Fibroblast of villous mesenchyme (primary cell): ENCODE results near the gene OR52E8. TPM values are rescaled to one million over a fixed set of nuclear protein-coding genes. Genes with fewer than 3 reads are reported as not detected.

Source experiments
- DNase-seq: peaks from one replicate; pipeline ENCODE4 v3.0.0-alpha.2; 2010; ENCODE audit warnings: low read depth
- H3K4me3 ChIP-seq: 2 replicates; pipeline ENCODE4 v1.5.1; 2011; ENCODE audit warnings: low read depth, mild to moderate bottlenecking, low read length
- total RNA-seq: library from RNA; depleted of rRNA; stranded (reverse); fragments of >200 nt; gene quantifications from 2 replicates; pipeline ENCODE4 v1.2.3, GENCODE V29; 2012
- TF ChIP-seq, protein P1 (sequence below): IDR thresholded peaks from 2 replicates; pipeline ENCODE4 v1.5.1; 2012; ENCODE audit warnings: low read depth, mild to moderate bottlenecking, low read length; ENCODE audit not compliant: insufficient read depth

OR52E8 gene
- total RNA-seq, 1 donor, result not detected

DNA sequence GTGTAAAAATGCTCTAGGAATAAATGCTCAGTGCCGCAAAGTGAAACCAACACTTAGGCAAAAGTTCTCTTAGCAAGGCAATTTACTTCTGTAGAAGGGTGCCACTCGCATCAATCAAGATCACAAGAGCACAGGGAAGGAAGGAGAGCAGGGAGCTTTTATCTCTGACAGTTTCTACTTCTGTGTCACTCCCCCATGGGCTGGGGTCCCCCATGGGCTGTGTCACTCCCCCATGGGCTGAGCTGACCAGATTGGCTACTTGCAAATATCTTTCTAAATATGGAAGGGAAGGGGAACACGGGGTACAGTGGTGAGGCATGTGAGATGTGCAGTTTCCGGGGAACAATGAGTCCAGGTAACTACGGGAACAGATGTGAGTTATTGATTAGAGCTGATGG is 48.4 kb downstream of the OR52E8 start:
- peak; percentile 3 for DNase-seq
- peak overlapping the region; percentile 56 for H3K4me3 ChIP-seq
- TF ChIP-seq, protein P1, sequence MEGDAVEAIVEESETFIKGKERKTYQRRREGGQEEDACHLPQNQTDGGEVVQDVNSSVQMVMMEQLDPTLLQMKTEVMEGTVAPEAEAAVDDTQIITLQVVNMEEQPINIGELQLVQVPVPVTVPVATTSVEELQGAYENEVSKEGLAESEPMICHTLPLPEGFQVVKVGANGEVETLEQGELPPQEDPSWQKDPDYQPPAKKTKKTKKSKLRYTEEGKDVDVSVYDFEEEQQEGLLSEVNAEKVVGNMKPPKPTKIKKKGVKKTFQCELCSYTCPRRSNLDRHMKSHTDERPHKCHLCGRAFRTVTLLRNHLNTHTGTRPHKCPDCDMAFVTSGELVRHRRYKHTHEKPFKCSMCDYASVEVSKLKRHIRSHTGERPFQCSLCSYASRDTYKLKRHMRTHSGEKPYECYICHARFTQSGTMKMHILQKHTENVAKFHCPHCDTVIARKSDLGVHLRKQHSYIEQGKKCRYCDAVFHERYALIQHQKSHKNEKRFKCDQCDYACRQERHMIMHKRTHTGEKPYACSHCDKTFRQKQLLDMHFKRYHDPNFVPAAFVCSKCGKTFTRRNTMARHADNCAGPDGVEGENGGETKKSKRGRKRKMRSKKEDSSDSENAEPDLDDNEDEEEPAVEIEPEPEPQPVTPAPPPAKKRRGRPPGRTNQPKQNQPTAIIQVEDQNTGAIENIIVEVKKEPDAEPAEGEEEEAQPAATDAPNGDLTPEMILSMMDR, result no peak

DNA sequence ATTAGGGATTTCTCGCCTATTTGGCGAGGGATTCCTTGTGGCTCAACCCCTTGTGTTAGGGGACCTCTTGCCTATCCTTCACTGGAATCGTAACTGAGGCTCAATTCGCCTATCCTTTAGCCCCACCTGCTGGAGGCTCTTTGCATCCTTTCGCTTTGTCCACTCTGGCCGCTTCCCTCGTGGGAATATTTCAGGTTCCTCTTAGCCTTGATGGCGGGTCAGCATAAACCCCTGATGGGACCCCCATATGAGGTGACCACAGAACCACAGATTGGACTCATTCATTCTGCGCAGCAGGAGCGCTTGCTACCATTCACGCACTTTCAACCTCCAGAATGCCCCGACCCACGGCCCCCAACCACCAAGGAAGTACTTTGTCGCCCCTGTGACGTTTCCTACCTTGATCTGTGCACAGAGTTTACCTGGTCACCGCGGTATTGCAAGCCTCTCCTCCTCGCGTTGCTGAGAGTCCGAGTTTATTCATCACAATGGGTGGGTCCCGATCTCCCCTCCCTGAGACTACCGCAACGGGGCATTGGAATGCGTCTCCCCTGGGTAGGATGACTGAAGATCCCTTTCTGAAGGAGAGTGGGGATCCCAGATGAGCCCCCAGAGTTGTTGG is 48.9 kb downstream of the OR52E8 start, which contains the start of gene OR52N2:
OR52N2 (plus strand) TSS at position 425 of the 622 bp plus-strand sequence. CDS start 11,412 bp downstream, outside the sequence.
- peak; percentile 71 for DNase-seq
- TF ChIP-seq, protein P1, result peak; percentile 85
- H3K4me3 ChIP-seq, result peak within 1 kb of the TSS; percentile 56

DNA sequence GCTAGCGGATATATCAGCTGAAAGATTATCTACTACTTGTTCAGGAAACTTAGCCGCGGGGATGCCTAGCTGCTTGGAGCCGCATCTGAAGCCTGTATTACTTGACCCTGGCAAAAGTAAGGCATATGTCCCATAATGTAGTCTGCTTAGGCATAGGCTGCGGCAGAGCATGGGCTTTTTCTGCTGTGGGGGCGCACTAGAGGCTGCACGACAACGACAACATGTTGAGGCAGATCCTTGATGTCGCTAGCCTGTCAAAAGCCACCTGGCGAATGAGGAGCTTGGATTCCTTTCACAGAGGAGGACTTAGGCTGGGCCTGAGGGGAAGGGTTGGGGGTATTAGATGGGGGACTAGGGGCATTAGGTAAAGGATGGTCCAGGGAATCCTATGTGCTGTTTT is 49.9 kb downstream of the OR52E8 start:
- no peak overlapping the region for H3K4me3 ChIP-seq
- DNase-seq, result no peak
- TF ChIP-seq, protein P1, result no peak

Other genes with a start within 250 kb of the OR52E8 start
- gene TRIM34, start 232.7 kb downstream of the OR52E8 start, total RNA-seq, result 7.1 and 10.4 TPM in 2 replicates
- gene TRIM5, start 172.6 kb downstream of the OR52E8 start, total RNA-seq, result 31.2 and 65.2 TPM in 2 replicates
- gene TRIM22, start 167.9 kb downstream of the OR52E8 start, total RNA-seq, result 70.9 and 104 TPM in 2 replicates
- not detected in 2 replicates for gene OR56B1, start 121.2 kb downstream of the OR52E8 start, total RNA-seq
- gene OR52N4, start 103.4 kb downstream of the OR52E8 start, total RNA-seq, result not detected in 2 replicates
- under 0.01 TPM in 1 of 2 replicates, not detected in the other for gene OR52N5, start 74.3 kb downstream of the OR52E8 start, total RNA-seq
- gene OR52N1, start 66.4 kb downstream of the OR52E8 start, total RNA-seq, result under 0.01 TPM in 1 of 2 replicates, not detected in the other
- gene OR52N2, start 48.8 kb downstream of the OR52E8 start, total RNA-seq, result not detected in 2 replicates
- 0.43 TPM in 1 of 2 replicates, not detected in the other for gene OR52E6, start 15.8 kb downstream of the OR52E8 start, total RNA-seq
- not detected in 2 replicates for gene OR52E4, start 22.9 kb upstream of the OR52E8 start, total RNA-seq
- gene OR52E5, start 35.5 kb upstream of the OR52E8 start, total RNA-seq, result not detected in 2 replicates
- gene OR56A3, start 84.6 kb upstream of the OR52E8 start, total RNA-seq, result not detected in 2 replicates
- gene OR56A5, start 110.8 kb upstream of the OR52E8 start, total RNA-seq, result not detected in 2 replicates
- not detected in 2 replicates for gene OR52L1, start 129.3 kb upstream of the OR52E8 start, total RNA-seq
- not detected in 2 replicates for gene OR56A4, start 149.3 kb upstream of the OR52E8 start, total RNA-seq
- gene OR56A1, start 173.1 kb upstream of the OR52E8 start, total RNA-seq, result under 0.01 TPM in 2 replicates
- not detected in 2 replicates for gene OR56B4, start 250.0 kb upstream of the OR52E8 start, total RNA-seq